ENCODE results near the gene VENTX.

GRCh38 chr10:133289761-133290160 is 52.1 kb downstream of the VENTX start:
- TF ChIP-seq CTCF (IDR thresholded peaks at IDR 0.05) (no peak), POLR2A (IDR thresholded peaks at IDR 0.05) (no peak)
